Immature natural killer cell (primary cell): ENCODE results near the gene GZF1. TPM values are rescaled to one million over a fixed set of nuclear protein-coding genes. Genes with fewer than 3 reads are reported as not detected.

Experiments
- polyA plus RNA-seq, 3 donors: library from polyadenylated mRNA; unstranded; fragments of 300-500 nt; fragmentation: Illumina TruSeq; gene quantifications; one replicate each; pipeline ENCODE4 v1.2.3, GENCODE V29; 2021

GZF1 gene
- polyA plus RNA-seq, 3 donors from 2014 or later: 3.5 to 7.0 (median 5.5) TPM

Other genes starting within 250 kb of the GZF1 start
- 100 to 1,000 TPM in 1 of 3 donors, 10 to 100 TPM in 2; 60.3 to 129 (median 94.2) TPM for gene NXT1, start 11.4 kb upstream of the GZF1 start, polyA plus RNA-seq
- gene NAPB, start 59.3 kb downstream of the GZF1 start, polyA plus RNA-seq: 10 to 100 TPM in 1 of 3 donors, 1 to 10 TPM in 2; 6.1 to 11.2 (median 7.0) TPM
- gene CSTL1, start 77.5 kb downstream of the GZF1 start, polyA plus RNA-seq: not detected
- not detected for gene CST11, start 90.7 kb downstream of the GZF1 start, polyA plus RNA-seq
- gene CST8, start 128.9 kb downstream of the GZF1 start, polyA plus RNA-seq: not detected
- not detected for gene CST9L, start 206.3 kb downstream of the GZF1 start, polyA plus RNA-seq
- gene CST9, start 243.7 kb downstream of the GZF1 start, polyA plus RNA-seq: not detected